Parathyroid adenoma (tissue), 2 donors: ENCODE data around the gene GALNT4.

Source experiments
- H2AFZ ChIP-seq: fragments of 300-600 bp; sonication (generic); one replicate; pipeline ENCODE4 v1.7.0; 2017; ENCODE audit warnings: antibody characterized with exemption, mild to moderate bottlenecking
- H3K27ac ChIP-seq: fragments of 300-600 bp; sonication (generic); one replicate; pipeline ENCODE4 v1.7.0; 2017
- H3K27me3 ChIP-seq: fragments of 300-600 bp; sonication (generic); one replicate; pipeline ENCODE4 v1.7.0; 2017; ENCODE audit warnings: low read length; ENCODE audit not compliant: control insufficient read depth, insufficient read depth
- H3K36me3 ChIP-seq: fragments of 300-600 bp; sonication (generic); one replicate; pipeline ENCODE4 v1.7.0; 2017; ENCODE audit warnings: low read length; ENCODE audit not compliant: control insufficient read depth, insufficient read depth
- H3K4me1 ChIP-seq: fragments of 300-600 bp; sonication (generic); one replicate; pipeline ENCODE4 v1.7.0; 2017; ENCODE audit warnings: control low read depth
- H3K4me2 ChIP-seq: fragments of 300-600 bp; sonication (generic); one replicate; pipeline ENCODE4 v1.7.0; 2017; ENCODE audit warnings: low read length
- H3K4me3 ChIP-seq: fragments of 300-600 bp; sonication (generic); one replicate; pipeline ENCODE4 v1.7.0; 2017; ENCODE audit warnings: low read depth, low read length
- H3K79me2 ChIP-seq: fragments of 300-600 bp; sonication (generic); one replicate; pipeline ENCODE4 v1.7.0; 2017; ENCODE audit warnings: control low read depth
- H3K9ac ChIP-seq: fragments of 300-600 bp; sonication (generic); one replicate; pipeline ENCODE4 v1.7.0; 2017; ENCODE audit warnings: mild to moderate bottlenecking
- H3K9me3 ChIP-seq: fragments of 300-600 bp; sonication (generic); one replicate; pipeline ENCODE4 v1.7.0; 2017; ENCODE audit warnings: low read length; ENCODE audit not compliant: control insufficient read depth
- CTCF ChIP-seq: fragments of 300-600 bp; sonication (generic); IDR thresholded peaks from one replicate; pipeline ENCODE4 v1.7.0; 2017; ENCODE audit warnings: antibody characterized with exemption, mild to moderate bottlenecking
- donor health status: primary hyperparathyroidism.

GALNT4 gene

GRCh38 chr12:89567691-89568239 is 43.2 kb upstream of the GALNT4 start:
- Histone ChIP-seq H3K27me3 (no peaks in the 10 kb centered on the region), H3K27ac (no peak overlapping the region), H3K79me2 (no peaks in the 10 kb centered on the region), H3K9ac (no peak overlapping the region), H3K9me3 (no peaks in the 10 kb centered on the region), H3K4me1 (no peaks in the 10 kb centered on the region), H3K36me3 (no peaks in the 10 kb centered on the region), H3K4me2 (no peak overlapping the region), H3K4me3 (no peak overlapping the region), H2AFZ (no peak overlapping the region)
- TF ChIP-seq CTCF: no peak

DNA sequence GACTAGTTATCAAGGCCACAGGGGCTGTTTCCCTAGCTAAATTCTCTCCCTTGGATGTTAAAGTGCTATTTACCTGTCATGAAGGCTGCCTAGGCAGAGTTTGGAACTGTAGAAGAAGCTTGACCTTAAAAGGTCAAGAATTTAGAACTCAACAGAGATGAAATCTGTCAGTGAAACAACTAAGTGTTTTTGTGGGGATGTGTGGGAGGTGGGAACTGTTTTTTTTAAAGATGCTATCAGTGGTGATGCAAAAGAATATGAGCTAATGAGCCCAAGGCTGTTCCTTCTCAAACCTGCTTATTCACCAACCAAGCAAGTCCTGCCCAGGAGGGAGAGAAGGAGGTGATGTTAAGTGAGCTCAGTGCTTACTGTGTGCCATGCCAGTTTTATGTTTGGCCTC is 42.0 kb upstream of the GALNT4 start:
- Histone ChIP-seq H3K27me3 (no peaks in the 10 kb centered on the region), H3K4me3 (no peak overlapping the region), H3K79me2 (no peaks in the 10 kb centered on the region), H3K36me3 (no peaks in the 10 kb centered on the region), H2AFZ (no peak overlapping the region), H3K4me2 (no peak overlapping the region), H3K9me3 (no peaks in the 10 kb centered on the region), H3K4me1 (no peaks in the 10 kb centered on the region), H3K27ac (no peak overlapping the region), H3K9ac (no peak overlapping the region)
- TF ChIP-seq CTCF: no peak

DNA sequence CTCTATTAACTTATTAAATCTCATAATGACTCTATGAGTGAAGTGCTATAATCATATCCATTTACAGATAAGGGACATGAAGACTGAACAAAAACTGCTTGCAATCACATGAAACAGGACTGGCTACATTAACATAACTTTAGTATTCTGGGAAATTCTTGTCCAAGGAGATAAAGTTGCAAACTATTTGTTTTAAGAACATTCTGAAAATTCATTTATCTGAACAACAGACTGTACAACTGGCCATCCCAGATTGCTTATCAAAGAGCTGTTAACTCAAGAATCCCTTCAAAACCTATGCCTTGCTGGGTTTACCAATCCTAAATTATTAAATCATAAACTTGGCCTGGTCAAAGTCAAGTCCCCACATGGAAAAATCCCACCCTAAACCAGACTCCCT is 40.4 kb upstream of the GALNT4 start:
- no peak overlapping the region for H3K27ac ChIP-seq
- H3K9me3 ChIP-seq: no peaks in the 10 kb centered on the region
- H3K79me2 ChIP-seq: no peaks in the 10 kb centered on the region
- no peak overlapping the region for H3K4me3 ChIP-seq
- TF ChIP-seq CTCF: no peak
- no peak overlapping the region for H3K9ac ChIP-seq
- no peak overlapping the region for H2AFZ ChIP-seq
- no peaks in the 10 kb centered on the region for H3K36me3 ChIP-seq
- no peaks in the 10 kb centered on the region for H3K4me1 ChIP-seq
- no peaks in the 10 kb centered on the region for H3K27me3 ChIP-seq
- H3K4me2 ChIP-seq: no peak overlapping the region

- H3K9ac ChIP-seq: no peak overlapping the region
- H3K79me2 ChIP-seq: no peaks in the 10 kb centered on the region
- no peak overlapping the region for H2AFZ ChIP-seq
- no peak overlapping the region for H3K27ac ChIP-seq
- H3K4me3 ChIP-seq: no peak overlapping the region
- H3K36me3 ChIP-seq: no peaks in the 10 kb centered on the region
- no peaks in the 10 kb centered on the region for H3K27me3 ChIP-seq
- no peaks in the 10 kb centered on the region for H3K4me1 ChIP-seq
- H3K4me2 ChIP-seq: no peak overlapping the region
- no peak for TF ChIP-seq CTCF
- no peaks in the 10 kb centered on the region for H3K9me3 ChIP-seq
Observed at GRCh38 chr12:89559753-89560152, 35.2 kb upstream of the GALNT4 start.

DNA sequence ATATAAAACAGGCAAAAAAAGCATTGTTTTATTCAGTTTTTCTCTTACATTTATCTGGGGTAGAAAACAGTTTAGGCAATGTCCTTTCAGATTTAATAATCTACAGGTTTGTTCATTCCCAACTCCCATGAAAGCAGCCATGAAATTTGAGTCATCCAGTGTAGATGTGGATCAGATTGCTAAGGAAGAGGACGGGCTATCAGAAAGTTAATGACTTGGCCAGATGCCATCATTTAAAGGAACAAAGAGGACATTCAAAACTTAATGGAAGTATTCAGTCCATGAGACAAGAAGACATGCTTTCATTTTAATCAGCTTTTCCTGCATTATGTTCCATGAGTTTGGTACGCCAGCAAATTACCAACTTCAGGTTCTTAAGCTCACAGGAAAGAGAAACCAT is 32.4 kb upstream of the GALNT4 start:
- Histone ChIP-seq H3K4me1 (no peaks in the 10 kb centered on the region), H3K4me2 (no peak overlapping the region), H3K4me3 (no peak overlapping the region), H2AFZ (no peak overlapping the region), H3K9ac (no peak overlapping the region), H3K9me3 (no peaks in the 10 kb centered on the region), H3K27ac (no peak overlapping the region), H3K36me3 (no peaks in the 10 kb centered on the region), H3K79me2 (no peaks in the 10 kb centered on the region), H3K27me3 (no peaks in the 10 kb centered on the region)
- no peak for TF ChIP-seq CTCF
